ENCODE data around the gene HLA-E.
"Not testable (repeated sequence)": the region's sequence is repeated elsewhere in the genome, so short reads cannot be mapped to it uniquely, and the experiment has no call there.

Gene HLA-E

GRCh38 chr6:30481965-30482644 is 7.2 kb upstream of the HLA-E start:
- WGBS, result 8% methylated on average over 15 of the region's 19 CpGs
- H3K27me3 ChIP-seq (ENCODE audit: control insufficient read depth in 1 of 2, insufficient read depth in 1 of 2, low read length in 2 of 2), result peaks cover 26 to 57% of the 10 kb centered on the region in 2 experiments

GRCh38 chr6:30483677-30484279 is 5.5 kb upstream of the HLA-E start:
- no peak overlapping the region for H3K23ac ChIP-seq (ENCODE audit: low read length in 2 of 2)
- no peak overlapping the region for H2AK5ac ChIP-seq (ENCODE audit: low read length, severe bottlenecking)
- no peak overlapping the region for H3K4ac ChIP-seq (ENCODE audit: low read depth in 1 of 2, low read length in 2 of 2)
- no peak overlapping the region for H3K18ac ChIP-seq (ENCODE audit: low read depth in 1 of 2, low read length in 2 of 2)
- H3K4me3 ChIP-seq (ENCODE audit: insufficient read depth in 1 of 2, low read depth in 1 of 2, low read length in 2 of 2), result no peak overlapping the region
- no peak overlapping the region for H2BK120ac ChIP-seq (ENCODE audit: low read depth, low read length)
- H2AFZ ChIP-seq (ENCODE audit: low read depth, low read length), result no peak overlapping the region
- no peak overlapping the region for H3K4me2 ChIP-seq (ENCODE audit: low read length, poor library complexity, severe bottlenecking)
- no peaks in the 10 kb centered on the region for H3K79me1 ChIP-seq (replicated peaks; ENCODE audit: low read length, poor library complexity, severe bottlenecking)
- no peaks in the 10 kb centered on the region for H3K36me3 ChIP-seq (ENCODE audit: control insufficient read depth in 1 of 2, insufficient read depth in 2 of 2, low read depth in 1 of 2, low read length in 2 of 2)
- no peaks in the 10 kb centered on the region for H3K9me3 ChIP-seq (ENCODE audit: control insufficient read depth, low read length)
- H3K27me3 ChIP-seq (ENCODE audit: control insufficient read depth in 1 of 2, insufficient read depth in 1 of 2, low read length in 2 of 2), result peaks cover 26 to 42% of the 10 kb centered on the region in 2 experiments
- WGBS, result 40% methylated on average over 6 of the region's 7 CpGs
- DNase-seq, result peak; percentile 73
- no peak overlapping the region for H3K27ac ChIP-seq (ENCODE audit: low read length, poor library complexity, severe bottlenecking)
- H2BK15ac ChIP-seq (ENCODE audit: low read depth, poor library complexity, severe bottlenecking), result no peak overlapping the region
- H3K14ac ChIP-seq (ENCODE audit: low read length in 2 of 2), result no peak overlapping the region
- H3K4me1 ChIP-seq (ENCODE audit: control insufficient read depth, insufficient read depth, low read depth, low read length), result peaks cover 4% of the 10 kb centered on the region
- H4K91ac ChIP-seq (ENCODE audit: low read length), result no peak overlapping the region
- no peak overlapping the region for H2BK5ac ChIP-seq (ENCODE audit: low read depth, low read length, poor library complexity, severe bottlenecking)
- no peak overlapping the region for H3K9ac ChIP-seq (ENCODE audit: low read length)
- no peak overlapping the region for H4K8ac ChIP-seq (ENCODE audit: low read length)
- no peak overlapping the region for H2BK12ac ChIP-seq (ENCODE audit: low read length in 2 of 2)

More at GRCh38 chr6:30481965-30482644, 7.2 kb upstream of the HLA-E start:
- not testable (repeated sequence) for H2BK120ac ChIP-seq (ENCODE audit: low read depth, low read length); H3K14ac ChIP-seq (ENCODE audit: low read length in 2 of 2); H3K79me1 ChIP-seq (replicated peaks; ENCODE audit: low read length, poor library complexity, severe bottlenecking); H3K18ac ChIP-seq (ENCODE audit: low read depth in 1 of 2, low read length in 2 of 2); H3K4ac ChIP-seq (ENCODE audit: low read depth in 1 of 2, low read length in 2 of 2); H3K4me1 ChIP-seq (ENCODE audit: control insufficient read depth, insufficient read depth, low read depth, low read length); H3K23ac ChIP-seq (ENCODE audit: low read length in 2 of 2); H2BK5ac ChIP-seq (ENCODE audit: low read depth, low read length, poor library complexity, severe bottlenecking); H2BK15ac ChIP-seq (ENCODE audit: low read depth, poor library complexity, severe bottlenecking); H3K27ac ChIP-seq (ENCODE audit: low read length, poor library complexity, severe bottlenecking); H3K9ac ChIP-seq (ENCODE audit: low read length); H4K91ac ChIP-seq (ENCODE audit: low read length); H2AK5ac ChIP-seq (ENCODE audit: low read length, severe bottlenecking); H3K36me3 ChIP-seq (ENCODE audit: control insufficient read depth in 1 of 2, insufficient read depth in 2 of 2, low read depth in 1 of 2, low read length in 2 of 2); H3K9me3 ChIP-seq (ENCODE audit: control insufficient read depth, low read length); H4K8ac ChIP-seq (ENCODE audit: low read length); H2AFZ ChIP-seq (ENCODE audit: low read depth, low read length); H2BK12ac ChIP-seq (ENCODE audit: low read length in 2 of 2)
- H3K4me2 ChIP-seq (ENCODE audit: low read length, poor library complexity, severe bottlenecking), result peak overlapping the region; percentile 38
- H3K4me3 ChIP-seq (ENCODE audit: insufficient read depth in 1 of 2, low read depth in 1 of 2, low read length in 2 of 2), result peak overlapping the region in 1 of 2 experiments; percentile 60
- DNase-seq, result peak; percentile 80

GRCh38 chr6:30485236-30485635 is 4.1 kb upstream of the HLA-E start:
- Histone ChIP-seq H3K36me3 (ENCODE audit: control insufficient read depth in 1 of 2, insufficient read depth in 2 of 2, low read depth in 1 of 2, low read length in 2 of 2) (peaks cover 1% of the 10 kb centered on the region in 2 experiments), H2AK5ac (ENCODE audit: low read length, severe bottlenecking) (no peak overlapping the region), H3K23ac (ENCODE audit: low read length in 2 of 2) (no peak overlapping the region), H3K27me3 (ENCODE audit: control insufficient read depth in 1 of 2, insufficient read depth in 1 of 2, low read length in 2 of 2) (peaks cover 25 to 27% of the 10 kb centered on the region in 2 experiments), H3K9me3 (ENCODE audit: control insufficient read depth, low read length) (no peaks in the 10 kb centered on the region), H2BK15ac (ENCODE audit: low read depth, poor library complexity, severe bottlenecking) (no peak overlapping the region), H3K4ac (ENCODE audit: low read depth in 1 of 2, low read length in 2 of 2) (no peak overlapping the region), H3K4me3 (ENCODE audit: insufficient read depth in 1 of 2, low read depth in 1 of 2, low read length in 2 of 2) (no peak overlapping the region), H4K91ac (ENCODE audit: low read length) (no peak overlapping the region), H3K79me1 (replicated peaks; ENCODE audit: low read length, poor library complexity, severe bottlenecking) (peaks cover 2% of the 10 kb centered on the region), H4K8ac (ENCODE audit: low read length) (no peak overlapping the region), H3K18ac (ENCODE audit: low read depth in 1 of 2, low read length in 2 of 2) (no peak overlapping the region), H3K9ac (ENCODE audit: low read length) (no peak overlapping the region), H3K27ac (ENCODE audit: low read length, poor library complexity, severe bottlenecking) (no peak overlapping the region), H2BK5ac (ENCODE audit: low read depth, low read length, poor library complexity, severe bottlenecking) (no peak overlapping the region), H3K4me2 (ENCODE audit: low read length, poor library complexity, severe bottlenecking) (no peak overlapping the region), H3K14ac (ENCODE audit: low read length in 2 of 2) (no peak overlapping the region), H2BK12ac (ENCODE audit: low read length in 2 of 2) (no peak overlapping the region), H2BK120ac (ENCODE audit: low read depth, low read length) (no peak overlapping the region), H2AFZ (ENCODE audit: low read depth, low read length) (no peak overlapping the region), H3K4me1 (ENCODE audit: control insufficient read depth, insufficient read depth, low read depth, low read length) (peaks cover 6% of the 10 kb centered on the region)
- no peak for DNase-seq
- WGBS, result 86% methylated on average over 2 of the region's 3 CpGs

GRCh38 chr6:30487926-30488325 is 1.4 kb upstream of the HLA-E start:
- H3K9me3 ChIP-seq (ENCODE audit: control insufficient read depth, low read length), result no peaks in the 10 kb centered on the region
- no peak overlapping the region for H3K9ac ChIP-seq (ENCODE audit: low read length)
- H3K4ac ChIP-seq (ENCODE audit: low read depth in 1 of 2, low read length in 2 of 2), result no peak overlapping the region
- H3K4me3 ChIP-seq (ENCODE audit: insufficient read depth in 1 of 2, low read depth in 1 of 2, low read length in 2 of 2), result no peak overlapping the region
- H4K8ac ChIP-seq (ENCODE audit: low read length), result no peak overlapping the region
- H3K27me3 ChIP-seq (ENCODE audit: control insufficient read depth in 1 of 2, insufficient read depth in 1 of 2, low read length in 2 of 2), result peaks cover 4 to 5% of the 10 kb centered on the region in 2 experiments
- H2BK15ac ChIP-seq (ENCODE audit: low read depth, poor library complexity, severe bottlenecking), result no peak overlapping the region
- H3K36me3 ChIP-seq (ENCODE audit: control insufficient read depth in 1 of 2, insufficient read depth in 2 of 2, low read depth in 1 of 2, low read length in 2 of 2), result peaks cover 28% of the 10 kb centered on the region in 2 experiments
- H3K14ac ChIP-seq (ENCODE audit: low read length in 2 of 2), result no peak overlapping the region
- peaks cover 9% of the 10 kb centered on the region for H3K4me1 ChIP-seq (ENCODE audit: control insufficient read depth, insufficient read depth, low read depth, low read length)
- no peak for DNase-seq
- H3K27ac ChIP-seq (ENCODE audit: low read length, poor library complexity, severe bottlenecking), result no peak overlapping the region
- WGBS, result 73% methylated on average over 9 of the region's 9 CpGs
- no peak overlapping the region for H2BK5ac ChIP-seq (ENCODE audit: low read depth, low read length, poor library complexity, severe bottlenecking)
- H2BK120ac ChIP-seq (ENCODE audit: low read depth, low read length), result no peak overlapping the region
- no peak overlapping the region for H3K4me2 ChIP-seq (ENCODE audit: low read length, poor library complexity, severe bottlenecking)
- H3K18ac ChIP-seq (ENCODE audit: low read depth in 1 of 2, low read length in 2 of 2), result no peak overlapping the region
- H3K23ac ChIP-seq (ENCODE audit: low read length in 2 of 2), result no peak overlapping the region
- H4K91ac ChIP-seq (ENCODE audit: low read length), result no peak overlapping the region
- H2BK12ac ChIP-seq (ENCODE audit: low read length in 2 of 2), result no peak overlapping the region
- no peak overlapping the region for H2AK5ac ChIP-seq (ENCODE audit: low read length, severe bottlenecking)
- H2AFZ ChIP-seq (ENCODE audit: low read depth, low read length), result no peak overlapping the region
- peaks cover 20% of the 10 kb centered on the region for H3K79me1 ChIP-seq (replicated peaks; ENCODE audit: low read length, poor library complexity, severe bottlenecking)

All from mesenchymal stem cell (in vitro differentiated cells and primary cell).